HCT116 (cell line): ENCODE results near the gene SERINC4. TPM values are rescaled to one million over a fixed set of nuclear protein-coding genes. Genes with fewer than 3 reads are reported as not detected.

Source experiments
- ATAC-seq: fragments of 200-7000 bp; cut with Tn5 transposase; 2 replicates; pipeline ENCODE4 v1.9.1; 2020; ENCODE audit warnings: mild to moderate bottlenecking, moderate library complexity
- BruUV-seq: library from RNA; stranded (reverse); fragments of 400-500 nt; replicated peaks from 2 replicates; lab custom pipeline; 2021; lab: Mats Ljungman, UMichigan
- CTCF ChIA-PET: fragments of 300-600 bp; sonication (Branson Sonifier 250); formaldehyde crosslinking; loops from one replicate; lab custom pipeline; 2021; ENCODE audit warnings: antibody characterized with exemption; lab: Charles Lee
- POLR2A ChIA-PET: fragments of 300-600, 350-600 bp; sonication (Branson Sonifier 250); formaldehyde crosslinking; loops from one replicate; lab custom pipeline; 2021; ENCODE audit warnings: antibody characterized with exemption; lab: Charles Lee
- RAD21 ChIA-PET, 2 experiments: fragments of 300-600 bp; sonication (Branson Sonifier 250); formaldehyde crosslinking; loops; one replicate each; lab custom pipeline; 2023; ENCODE audit warnings: low total read pairs in 2 of 2; ENCODE audit not compliant: uncharacterized antibody in 2 of 2, unreplicated experiment in 2 of 2, low non-redundant PET in 1 of 2; lab: Charles Lee
- DNase-seq: peaks from one replicate; pipeline ENCODE4 v3.0.0-alpha.2; 2010; ENCODE audit warnings: low read depth, low spot score
- H2AFZ ChIP-seq: fragments of 200-600 bp; shearing (Covaris generic), sonication (generic); 2 replicates; pipeline ENCODE4 v1.6.1; 2017; ENCODE audit warnings: low read depth, mixed run types, mixed read lengths, antibody characterized with exemption, low read length; ENCODE audit not compliant: poor library complexity, severe bottlenecking
- H3K27ac ChIP-seq: 2 replicates; pipeline ENCODE4 v1.5.1; 2012; ENCODE audit warnings: low read depth, low read length
- H3K27me3 ChIP-seq: fragments of 200-600 bp; sonication (generic); 2 replicates; pipeline ENCODE4 v1.6.1; 2016; ENCODE audit warnings: mixed run types, low read length, mixed read lengths; ENCODE audit not compliant: insufficient read depth
- H3K36me3 ChIP-seq, 2 experiments: fragments of 200-500 bp in 1 of 2; fragments of 200-600 bp in 1 of 2; sonication (Bioruptor generic) in 1 of 2; sonication (generic) in 1 of 2; 2 replicates each; pipeline versions ENCODE4 v1.5.1 to v1.6.1; 2014 to 2016; ENCODE audit warnings: low read length in 2 of 2, inconsistent platforms in 1 of 2, mixed read lengths in 1 of 2, mixed run types in 1 of 2; ENCODE audit not compliant: insufficient read depth in 2 of 2, control insufficient read depth in 1 of 2
- H3K4me1 ChIP-seq, 2 experiments: fragments of 200-600 bp in 1 of 2; sonication (generic) in 1 of 2; 2 replicates each; pipeline versions ENCODE4 v1.5.1 to v1.6.1; 2012 to 2017; ENCODE audit warnings: low read length in 2 of 2, inconsistent platforms in 1 of 2, mild to moderate bottlenecking in 1 of 2, mixed read lengths in 1 of 2, mixed run types in 1 of 2, moderate library complexity in 1 of 2; ENCODE audit not compliant: insufficient read depth in 2 of 2, control insufficient read depth in 1 of 2
- H3K4me2 ChIP-seq: fragments of 200-600 bp; sonication (generic); 2 replicates; pipeline ENCODE4 v1.6.1; 2017; ENCODE audit warnings: mixed run types, low read length, mixed read lengths
- H3K4me3 ChIP-seq, 2 experiments: fragments of 200-600 bp in 1 of 2; sonication (generic) in 1 of 2; replicated peaks in 1 of 2; 2 replicates each; pipeline ENCODE4 v1.5.1; 2011 to 2016; ENCODE audit warnings: low read length in 2 of 2, control low read depth in 1 of 2, low read depth in 1 of 2, mild to moderate bottlenecking in 1 of 2, mixed read lengths in 1 of 2, mixed run types in 1 of 2
- H3K79me2 ChIP-seq: fragments of 200-600 bp; sonication (generic); 2 replicates; pipeline ENCODE4 v1.6.1; 2017; ENCODE audit warnings: mild to moderate bottlenecking, mixed run types, low read length, moderate library complexity, mixed read lengths; ENCODE audit not compliant: insufficient read depth
- H3K9ac ChIP-seq: fragments of 200-600 bp; sonication (generic); 2 replicates; pipeline ENCODE4 v1.6.1; 2016; ENCODE audit warnings: low read length, mixed read lengths
- H3K9me2 ChIP-seq: fragments of 200-600 bp; sonication (generic), shearing (Covaris generic); 2 replicates; pipeline ENCODE4 v1.6.1; 2017; ENCODE audit warnings: mixed run types, mild to moderate bottlenecking, moderate library complexity; ENCODE audit not compliant: insufficient read depth
- H3K9me3 ChIP-seq, 2 experiments: fragments of 200-500 bp in 1 of 2; fragments of 200-600 bp in 1 of 2; sonication (Bioruptor generic) in 1 of 2; sonication (generic) in 1 of 2; 2 replicates each; pipeline ENCODE4 v1.6.1; 2014 to 2017; ENCODE audit warnings: low read length in 2 of 2, mixed read lengths in 2 of 2, inconsistent platforms in 1 of 2, low read depth in 1 of 2, mild to moderate bottlenecking in 1 of 2, mixed run types in 1 of 2, moderate library complexity in 1 of 2; ENCODE audit not compliant: control insufficient read depth in 1 of 2, insufficient read depth in 1 of 2
- H4K20me1 ChIP-seq: fragments of 200-600 bp; sonication (generic), shearing (Covaris generic); 2 replicates; pipeline ENCODE4 v1.6.1; 2017; ENCODE audit warnings: mixed run types, mild to moderate bottlenecking, moderate library complexity; ENCODE audit not compliant: insufficient read depth
- CBX3 ChIP-seq: IDR thresholded peaks from 2 replicates; pipeline ENCODE4 v1.6.1; 2012; ENCODE audit warnings: low read depth
- EGR1 ChIP-seq: IDR thresholded peaks from 2 replicates; pipeline ENCODE4 v1.6.1; 2012; ENCODE audit warnings: low read depth
- EZH2 ChIP-seq: fragments of 200-600 bp; sonication (generic); IDR thresholded peaks from 2 replicates; pipeline ENCODE4 v1.6.1; 2017; ENCODE audit warnings: antibody characterized with exemption, mixed run types
- EZH2phosphoT487 ChIP-seq: fragments of 200-600 bp; IDR thresholded peaks from 2 replicates; pipeline ENCODE4 v1.6.1; 2018; ENCODE audit warnings: antibody characterized with exemption, borderline replicate concordance
- FOSL1 ChIP-seq: IDR thresholded peaks from 2 replicates; pipeline ENCODE4 v1.6.1; 2012; ENCODE audit warnings: low read depth
- JUND ChIP-seq: IDR thresholded peaks from 2 replicates; pipeline ENCODE4 v1.6.1; 2012
- POLR2AphosphoS5 ChIP-seq: IDR thresholded peaks from 2 replicates; pipeline ENCODE4 v1.6.1; 2011; ENCODE audit warnings: mild to moderate bottlenecking, low read depth, low read length, moderate library complexity
- SIN3A ChIP-seq: IDR thresholded peaks from 2 replicates; pipeline ENCODE4 v1.6.1; 2012; ENCODE audit warnings: low read depth
- SP1 ChIP-seq: IDR thresholded peaks from 2 replicates; pipeline ENCODE4 v1.6.1; 2012; ENCODE audit warnings: low read depth
- SRF ChIP-seq: IDR thresholded peaks from 2 replicates; pipeline ENCODE4 v1.6.1; 2012; ENCODE audit warnings: low read depth
- YY1 ChIP-seq: IDR thresholded peaks from 2 replicates; pipeline ENCODE4 v1.6.1; 2011; ENCODE audit warnings: low read length, low read depth, moderate library complexity, mild to moderate bottlenecking; ENCODE audit not compliant: insufficient replicate concordance; ENCODE audit errors: extremely low read depth
- ZFX ChIP-seq: fragments of 450-650 bp; IDR thresholded peaks from 2 replicates; pipeline ENCODE4 v1.6.1; 2017
- ZNF274 ChIP-seq: fragments of 200-500 bp; sonication (Bioruptor generic); IDR thresholded peaks from 2 replicates; pipeline ENCODE4 v1.6.1; 2014; ENCODE audit warnings: mild to moderate bottlenecking, low read depth, low read length, inconsistent platforms
- intact Hi-C: fragments of 100-400 bp; cut with micrococcal nuclease; formaldehyde crosslinking; loops from 2 replicates; pipeline ENCODE4 v1.10.0; 2022
- total RNA-seq: library from RNA; stranded (reverse); gene quantifications from one replicate; pipeline ENCODE4 v1.2.1, GENCODE V29; 2021; ENCODE audit not compliant: unreplicated experiment
- TF ChIP-seq, protein P1 (sequence below): IDR thresholded peaks from 2 replicates; pipeline ENCODE4 v1.6.1; 2012
- TF ChIP-seq, protein P2 (sequence below): IDR thresholded peaks from 2 replicates; pipeline ENCODE4 v1.6.1; 2011; ENCODE audit warnings: mild to moderate bottlenecking, low read length, moderate library complexity; ENCODE audit not compliant: insufficient replicate concordance; ENCODE audit errors: extremely low read depth
- TF ChIP-seq, protein P3 (sequence below), 3 experiments: fragments of 200-600 bp in 1 of 3; sonication (generic) in 1 of 3; IDR thresholded peaks in 2 of 3; conservative IDR thresholded peaks in 1 of 3; 2 replicates each; pipeline ENCODE4 v1.5.1; 2012 to 2017; ENCODE audit warnings: low read depth in 2 of 3, low read length in 2 of 3, antibody characterized with exemption in 1 of 3, borderline replicate concordance in 1 of 3, control low read depth in 1 of 3, mild to moderate bottlenecking in 1 of 3, mixed read lengths in 1 of 3, mixed run types in 1 of 3, moderate library complexity in 1 of 3; ENCODE audit not compliant: insufficient read depth in 1 of 3
- TF ChIP-seq, protein P4 (sequence below): IDR thresholded peaks from 2 replicates; pipeline ENCODE4 v1.6.1; 2012; ENCODE audit warnings: low read depth

Gene SERINC4
- total RNA-seq, 1 experiment from 2014 or later, result 0.12 TPM

DNA sequence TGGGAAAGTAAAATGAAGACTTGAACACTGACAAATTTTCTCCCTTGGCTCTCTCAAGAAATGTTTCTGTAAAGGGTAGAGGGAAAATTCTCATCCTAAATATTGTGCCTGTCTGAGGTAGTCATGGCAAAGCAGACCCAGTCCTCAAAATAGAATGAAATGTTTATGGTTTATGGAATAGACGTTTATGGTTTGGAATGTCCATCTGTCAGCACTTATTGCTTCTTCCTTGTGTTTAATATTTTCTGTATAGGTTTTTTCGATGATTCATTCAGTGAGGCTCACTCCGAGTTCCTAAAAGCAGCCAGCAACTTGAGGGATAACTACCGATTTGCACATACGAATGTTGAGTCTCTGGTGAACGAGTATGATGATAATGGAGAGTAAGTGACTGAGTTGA, 37.2 kb downstream of the SERINC4 start (continued):
- TF ChIP-seq, protein P1, sequence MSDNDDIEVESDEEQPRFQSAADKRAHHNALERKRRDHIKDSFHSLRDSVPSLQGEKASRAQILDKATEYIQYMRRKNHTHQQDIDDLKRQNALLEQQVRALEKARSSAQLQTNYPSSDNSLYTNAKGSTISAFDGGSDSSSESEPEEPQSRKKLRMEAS, result no peak
- TF ChIP-seq YY1 (no peak), JUND (no peak), SP1 (no peak), EZH2phosphoT487 (no peak), ZNF274 (no peak), SIN3A (no peak), CBX3 (no peak), ZFX (no peak)

DNA sequence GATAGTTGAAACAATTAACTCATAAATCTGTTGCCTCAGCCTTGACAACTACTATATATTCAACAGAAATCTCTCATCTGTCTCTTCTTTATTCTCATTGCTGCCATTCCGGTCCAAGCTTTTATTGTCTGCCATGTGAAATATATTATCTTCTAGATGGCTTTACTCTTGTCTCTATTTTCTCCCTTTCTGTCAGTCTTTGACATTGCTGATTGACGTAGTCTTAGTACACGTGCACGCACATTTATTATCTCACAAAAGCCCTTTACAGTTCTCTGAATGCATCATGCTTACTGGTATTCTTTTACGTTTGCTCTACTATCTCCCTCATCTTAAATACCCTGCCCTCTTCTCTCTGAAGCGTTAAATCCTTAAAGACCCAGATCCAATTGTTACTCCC, 48.1 kb downstream of the SERINC4 start:
- ATAC-seq (no peak), DNase-seq (no peak)
- intact Hi-C loops, result no loop called here
- ChIA-PET CTCF (no interaction called here), RAD21 (no interaction called here), POLR2A (no interaction called here)
- BruUV-seq, result no TSS peak
- Histone ChIP-seq H3K4me3 (no peak overlapping the region), H3K9ac (no peak overlapping the region), H3K27me3 (no peaks in the 10 kb centered on the region), H3K4me1 (peaks cover 0 to 3% of the 10 kb centered on the region in 2 experiments; a peak in 1 of 4 replicates), H3K79me2 (peaks cover 98% of the 10 kb centered on the region), H3K36me3 (peaks cover 19 to 46% of the 10 kb centered on the region in 2 experiments), H3K9me2 (no peaks in the 10 kb centered on the region), H3K27ac (no peak overlapping the region), H3K9me3 (no peaks in the 10 kb centered on the region), H2AFZ (no peak overlapping the region), H4K20me1 (peaks cover 20% of the 10 kb centered on the region; the same call in 1 of the 2 replicates), H3K4me2 (no peak overlapping the region)
- TF ChIP-seq SRF (no peak), SP1 (no peak), JUND (no peak), POLR2AphosphoS5 (no peak), EZH2 (no peak), EGR1 (no peak), FOSL1 (no peak), CBX3 (no peak), ZFX (no peak)
- TF ChIP-seq, protein P2, sequence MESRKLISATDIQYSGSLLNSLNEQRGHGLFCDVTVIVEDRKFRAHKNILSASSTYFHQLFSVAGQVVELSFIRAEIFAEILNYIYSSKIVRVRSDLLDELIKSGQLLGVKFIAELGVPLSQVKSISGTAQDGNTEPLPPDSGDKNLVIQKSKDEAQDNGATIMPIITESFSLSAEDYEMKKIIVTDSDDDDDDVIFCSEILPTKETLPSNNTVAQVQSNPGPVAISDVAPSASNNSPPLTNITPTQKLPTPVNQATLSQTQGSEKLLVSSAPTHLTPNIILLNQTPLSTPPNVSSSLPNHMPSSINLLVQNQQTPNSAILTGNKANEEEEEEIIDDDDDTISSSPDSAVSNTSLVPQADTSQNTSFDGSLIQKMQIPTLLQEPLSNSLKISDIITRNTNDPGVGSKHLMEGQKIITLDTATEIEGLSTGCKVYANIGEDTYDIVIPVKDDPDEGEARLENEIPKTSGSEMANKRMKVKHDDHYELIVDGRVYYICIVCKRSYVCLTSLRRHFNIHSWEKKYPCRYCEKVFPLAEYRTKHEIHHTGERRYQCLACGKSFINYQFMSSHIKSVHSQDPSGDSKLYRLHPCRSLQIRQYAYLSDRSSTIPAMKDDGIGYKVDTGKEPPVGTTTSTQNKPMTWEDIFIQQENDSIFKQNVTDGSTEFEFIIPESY, result no peak
- TF ChIP-seq, protein P3, sequence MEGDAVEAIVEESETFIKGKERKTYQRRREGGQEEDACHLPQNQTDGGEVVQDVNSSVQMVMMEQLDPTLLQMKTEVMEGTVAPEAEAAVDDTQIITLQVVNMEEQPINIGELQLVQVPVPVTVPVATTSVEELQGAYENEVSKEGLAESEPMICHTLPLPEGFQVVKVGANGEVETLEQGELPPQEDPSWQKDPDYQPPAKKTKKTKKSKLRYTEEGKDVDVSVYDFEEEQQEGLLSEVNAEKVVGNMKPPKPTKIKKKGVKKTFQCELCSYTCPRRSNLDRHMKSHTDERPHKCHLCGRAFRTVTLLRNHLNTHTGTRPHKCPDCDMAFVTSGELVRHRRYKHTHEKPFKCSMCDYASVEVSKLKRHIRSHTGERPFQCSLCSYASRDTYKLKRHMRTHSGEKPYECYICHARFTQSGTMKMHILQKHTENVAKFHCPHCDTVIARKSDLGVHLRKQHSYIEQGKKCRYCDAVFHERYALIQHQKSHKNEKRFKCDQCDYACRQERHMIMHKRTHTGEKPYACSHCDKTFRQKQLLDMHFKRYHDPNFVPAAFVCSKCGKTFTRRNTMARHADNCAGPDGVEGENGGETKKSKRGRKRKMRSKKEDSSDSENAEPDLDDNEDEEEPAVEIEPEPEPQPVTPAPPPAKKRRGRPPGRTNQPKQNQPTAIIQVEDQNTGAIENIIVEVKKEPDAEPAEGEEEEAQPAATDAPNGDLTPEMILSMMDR (IDR thresholded peaks at IDR 0.05 in 2 of 3, conservative IDR thresholded peaks at IDR 0.05 in 1 of 3; ENCODE audit: borderline replicate concordance in 1 of 3, insufficient read depth in 1 of 3, low read depth in 2 of 3, low read length in 2 of 3), result no peak
- TF ChIP-seq, protein P4, sequence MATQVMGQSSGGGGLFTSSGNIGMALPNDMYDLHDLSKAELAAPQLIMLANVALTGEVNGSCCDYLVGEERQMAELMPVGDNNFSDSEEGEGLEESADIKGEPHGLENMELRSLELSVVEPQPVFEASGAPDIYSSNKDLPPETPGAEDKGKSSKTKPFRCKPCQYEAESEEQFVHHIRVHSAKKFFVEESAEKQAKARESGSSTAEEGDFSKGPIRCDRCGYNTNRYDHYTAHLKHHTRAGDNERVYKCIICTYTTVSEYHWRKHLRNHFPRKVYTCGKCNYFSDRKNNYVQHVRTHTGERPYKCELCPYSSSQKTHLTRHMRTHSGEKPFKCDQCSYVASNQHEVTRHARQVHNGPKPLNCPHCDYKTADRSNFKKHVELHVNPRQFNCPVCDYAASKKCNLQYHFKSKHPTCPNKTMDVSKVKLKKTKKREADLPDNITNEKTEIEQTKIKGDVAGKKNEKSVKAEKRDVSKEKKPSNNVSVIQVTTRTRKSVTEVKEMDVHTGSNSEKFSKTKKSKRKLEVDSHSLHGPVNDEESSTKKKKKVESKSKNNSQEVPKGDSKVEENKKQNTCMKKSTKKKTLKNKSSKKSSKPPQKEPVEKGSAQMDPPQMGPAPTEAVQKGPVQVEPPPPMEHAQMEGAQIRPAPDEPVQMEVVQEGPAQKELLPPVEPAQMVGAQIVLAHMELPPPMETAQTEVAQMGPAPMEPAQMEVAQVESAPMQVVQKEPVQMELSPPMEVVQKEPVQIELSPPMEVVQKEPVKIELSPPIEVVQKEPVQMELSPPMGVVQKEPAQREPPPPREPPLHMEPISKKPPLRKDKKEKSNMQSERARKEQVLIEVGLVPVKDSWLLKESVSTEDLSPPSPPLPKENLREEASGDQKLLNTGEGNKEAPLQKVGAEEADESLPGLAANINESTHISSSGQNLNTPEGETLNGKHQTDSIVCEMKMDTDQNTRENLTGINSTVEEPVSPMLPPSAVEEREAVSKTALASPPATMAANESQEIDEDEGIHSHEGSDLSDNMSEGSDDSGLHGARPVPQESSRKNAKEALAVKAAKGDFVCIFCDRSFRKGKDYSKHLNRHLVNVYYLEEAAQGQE, result no peak
